Trophoblast cell (in vitro differentiated cells and primary cell): ENCODE results near the gene SIL1.
"Not testable (repeated sequence)": the region's sequence is repeated elsewhere in the genome, so short reads cannot be mapped to it uniquely, and the experiment has no call there.

ENCODE experiments used
- DNase-seq, 2 donors: peaks; one replicate each; pipeline ENCODE4 v3.0.0-alpha.2; 2016
- H2AFZ ChIP-seq: 2 replicates; pipeline ENCODE4 v1.6.1; 2013; ENCODE audit warnings: low read length, moderate library complexity, mild to moderate bottlenecking; ENCODE audit not compliant: insufficient read depth, poor library complexity
- H2AK5ac ChIP-seq: 2 replicates; pipeline ENCODE4 v1.6.1; 2013; ENCODE audit warnings: mild to moderate bottlenecking, low read length
- H2BK120ac ChIP-seq: 2 replicates; pipeline ENCODE4 v1.6.1; 2013; ENCODE audit warnings: low read length, mild to moderate bottlenecking, moderate library complexity; ENCODE audit not compliant: insufficient read depth, poor library complexity
- H2BK12ac ChIP-seq: 2 replicates; pipeline ENCODE4 v1.6.1; 2013; ENCODE audit warnings: mild to moderate bottlenecking, low read length, moderate library complexity
- H2BK5ac ChIP-seq: 2 replicates; pipeline ENCODE4 v1.6.1; 2013; ENCODE audit warnings: low read length, low read depth, moderate library complexity, mild to moderate bottlenecking; ENCODE audit not compliant: poor library complexity
- H3K14ac ChIP-seq: 2 replicates; pipeline ENCODE4 v1.6.1; 2013; ENCODE audit warnings: mild to moderate bottlenecking, low read length
- H3K18ac ChIP-seq: 2 replicates; pipeline ENCODE4 v1.6.1; 2013; ENCODE audit warnings: mild to moderate bottlenecking, low read length
- H3K23ac ChIP-seq: 2 replicates; pipeline ENCODE4 v1.6.1; 2013; ENCODE audit warnings: low read length
- H3K27ac ChIP-seq: 2 replicates; pipeline ENCODE4 v1.5.1; 2013; ENCODE audit warnings: low read depth, mild to moderate bottlenecking, inconsistent platforms, low read length, moderate library complexity
- H3K27me3 ChIP-seq: 2 replicates; pipeline ENCODE4 v1.6.1; 2013; ENCODE audit warnings: inconsistent platforms, mild to moderate bottlenecking, low read length, moderate library complexity; ENCODE audit not compliant: insufficient read depth
- H3K36me3 ChIP-seq, 2 experiments: 1 replicate in 1 of 2; 2 replicates in 1 of 2; pipeline ENCODE4 v1.6.1; 2013; ENCODE audit warnings: low read length in 2 of 2, mild to moderate bottlenecking in 2 of 2, moderate library complexity in 1 of 2; ENCODE audit not compliant: insufficient read depth in 2 of 2, control insufficient read depth in 1 of 2
- H3K4ac ChIP-seq: 2 replicates; pipeline ENCODE4 v1.6.1; 2013; ENCODE audit warnings: low read depth, mild to moderate bottlenecking, low read length, moderate library complexity
- H3K4me1 ChIP-seq, 2 experiments: 1 replicate in 1 of 2; 2 replicates in 1 of 2; pipeline ENCODE4 v1.6.1; 2013; ENCODE audit warnings: low read length in 2 of 2, mild to moderate bottlenecking in 2 of 2, moderate library complexity in 1 of 2; ENCODE audit not compliant: insufficient read depth in 2 of 2, control insufficient read depth in 1 of 2
- H3K4me2 ChIP-seq: 2 replicates; pipeline ENCODE4 v1.6.1; 2013; ENCODE audit warnings: inconsistent platforms, mild to moderate bottlenecking, low read length, moderate library complexity
- H3K4me3 ChIP-seq: 2 replicates; pipeline ENCODE4 v1.5.1; 2013; ENCODE audit warnings: mild to moderate bottlenecking, low read depth, low read length, inconsistent platforms
- H3K79me1 ChIP-seq: one replicate; pipeline ENCODE4 v1.6.1; 2013; ENCODE audit warnings: low read length
- H3K79me2 ChIP-seq: 2 replicates; pipeline ENCODE4 v1.6.1; 2013; ENCODE audit warnings: low read length, mild to moderate bottlenecking; ENCODE audit not compliant: control insufficient read depth, insufficient read depth, poor library complexity
- H3K9ac ChIP-seq: 2 replicates; pipeline ENCODE4 v1.6.1; 2013; ENCODE audit warnings: mild to moderate bottlenecking, low read length
- H3K9me3 ChIP-seq: 2 replicates; pipeline ENCODE4 v1.6.1; 2013; ENCODE audit warnings: low read depth, mild to moderate bottlenecking, control low read depth, inconsistent platforms, low read length; ENCODE audit not compliant: insufficient read depth
- H4K12ac ChIP-seq: 2 replicates; pipeline ENCODE4 v1.6.1; 2013; ENCODE audit warnings: low read depth, mild to moderate bottlenecking, low read length, moderate library complexity
- H4K8ac ChIP-seq: 2 replicates; pipeline ENCODE4 v1.6.1; 2013; ENCODE audit warnings: low read depth, mild to moderate bottlenecking, low read length, moderate library complexity
- H4K91ac ChIP-seq: one replicate; pipeline ENCODE4 v1.6.1; 2013; ENCODE audit warnings: low read depth, mild to moderate bottlenecking, low read length, moderate library complexity
- WGBS: extraction: QIAGEN DNeasy Blood & Tissue Kit; methylation state at CpG from one replicate; pipeline ENCODE4 v1.1.7; 2013; ENCODE audit warnings: missing lambda C conversion rate; ENCODE audit not compliant: insufficient read length, insufficient coverage; ENCODE audit errors: extremely low coverage; 5-methylcytosine and 5-hydroxymethylcytosine counted together

SIL1 gene

DNA sequence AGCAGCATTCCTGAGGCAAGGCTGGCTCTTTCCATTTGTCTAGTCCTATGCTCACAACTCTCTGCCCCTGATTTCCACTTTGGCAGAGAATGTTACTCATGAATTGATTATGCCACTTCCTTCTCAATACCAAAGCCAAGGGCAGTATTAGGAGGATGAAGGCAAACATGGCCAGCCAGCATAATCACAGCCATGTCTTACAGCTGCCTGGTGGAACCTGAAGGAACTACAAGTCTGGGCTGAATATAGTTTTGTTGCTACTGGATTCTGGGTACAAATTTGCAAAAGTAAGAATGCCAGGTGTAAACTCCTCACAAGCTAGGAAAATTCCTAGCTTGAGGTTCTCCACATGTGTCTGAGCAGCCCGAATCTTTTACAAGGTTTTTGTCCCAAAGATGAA is 4.2 kb downstream of the SIL1 start:
- Histone ChIP-seq H2BK120ac (no peak overlapping the region), H3K27me3 (no peaks in the 10 kb centered on the region), H3K27ac (no peak overlapping the region), H3K4me2 (no peak overlapping the region), H4K12ac (no peak overlapping the region), H3K79me2 (peaks cover 2% of the 10 kb centered on the region), H3K79me1 (peaks cover 7% of the 10 kb centered on the region), H3K36me3 (no peaks in the 10 kb centered on the region), H3K9ac (no peak overlapping the region), H4K8ac (no peak overlapping the region), H4K91ac (no peak overlapping the region), H3K14ac (no peak overlapping the region), H3K4me3 (no peak overlapping the region), H2AFZ (no peak overlapping the region), H2BK12ac (no peak overlapping the region), H3K18ac (no peak overlapping the region), H2BK5ac (no peak overlapping the region), H3K9me3 (no peaks in the 10 kb centered on the region), H3K4ac (no peak overlapping the region), H3K4me1 (peaks cover 6 to 10% of the 10 kb centered on the region in 2 experiments), H2AK5ac (no peak overlapping the region), H3K23ac (no peak overlapping the region)
- no CpG with 5 or more reads among the region's 1 CpG for WGBS
- peak; percentile 9 to 25 for DNase-seq

DNA sequence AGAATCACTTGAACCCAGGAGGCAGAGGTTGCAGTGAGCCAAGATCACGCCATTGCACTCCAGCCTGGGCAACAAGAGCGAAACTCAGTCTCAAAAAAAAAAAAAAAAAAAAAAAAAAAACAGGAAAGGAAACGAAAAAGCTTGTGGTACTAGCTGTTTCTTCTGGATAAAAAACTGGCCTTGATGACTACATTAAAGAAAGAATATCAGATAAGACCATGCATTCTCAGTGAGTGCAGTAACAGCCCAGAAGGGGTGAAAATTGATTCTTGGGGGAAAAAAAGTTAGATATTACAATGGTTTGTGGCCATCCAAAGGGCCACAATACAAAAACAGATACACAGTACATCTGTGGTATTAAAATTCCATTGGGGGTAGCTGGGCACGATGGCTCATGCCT is 5.3 kb downstream of the SIL1 start:
- H4K91ac ChIP-seq, H3K18ac ChIP-seq, H3K9ac ChIP-seq, H2BK120ac ChIP-seq, DNase-seq, H2AFZ ChIP-seq, H3K23ac ChIP-seq, H3K4me2 ChIP-seq, H3K79me2 ChIP-seq, H3K36me3 ChIP-seq, H3K79me1 ChIP-seq, H3K14ac ChIP-seq, H2BK12ac ChIP-seq, H3K4me1 ChIP-seq, H4K8ac ChIP-seq, H2BK5ac ChIP-seq, H2AK5ac ChIP-seq, H4K12ac ChIP-seq, H3K4me3 ChIP-seq, H3K27me3 ChIP-seq, H3K27ac ChIP-seq, H3K4ac ChIP-seq, H3K9me3 ChIP-seq: not testable (repeated sequence)
- WGBS, result no CpG with 5 or more reads among the region's 4 CpGs

DNA sequence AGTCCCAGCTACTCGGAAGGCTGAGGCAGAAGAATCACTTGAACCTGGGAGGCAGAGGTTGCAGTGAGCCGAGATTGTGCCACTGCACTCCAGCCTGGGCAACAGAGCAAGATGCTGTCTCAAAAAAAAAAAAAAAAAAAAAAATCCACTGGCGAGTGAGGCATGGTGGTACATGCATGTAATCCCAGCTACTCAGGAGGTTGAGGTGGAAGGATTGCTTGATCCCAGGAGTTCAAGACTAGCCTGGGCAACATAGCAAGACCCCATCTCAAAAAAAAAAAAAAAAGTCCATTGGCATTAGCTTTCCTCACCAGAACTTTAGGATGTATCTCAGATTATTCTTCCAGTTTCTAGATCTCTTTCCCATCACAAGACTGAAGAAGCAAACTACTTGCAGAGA is 6.2 kb downstream of the SIL1 start:
- H2AK5ac ChIP-seq, H4K12ac ChIP-seq, H2BK12ac ChIP-seq, H2BK5ac ChIP-seq, H3K4me3 ChIP-seq, H3K27ac ChIP-seq, H4K8ac ChIP-seq, H3K14ac ChIP-seq, H3K23ac ChIP-seq, H3K9me3 ChIP-seq, H3K4ac ChIP-seq, DNase-seq, H3K36me3 ChIP-seq, H3K18ac ChIP-seq, H2BK120ac ChIP-seq, H3K4me2 ChIP-seq, H2AFZ ChIP-seq, H3K4me1 ChIP-seq, H3K27me3 ChIP-seq, H3K79me1 ChIP-seq, H4K91ac ChIP-seq, H3K9ac ChIP-seq, H3K79me2 ChIP-seq: not testable (repeated sequence)
- no CpG with 5 or more reads among the region's 3 CpGs for WGBS

DNA sequence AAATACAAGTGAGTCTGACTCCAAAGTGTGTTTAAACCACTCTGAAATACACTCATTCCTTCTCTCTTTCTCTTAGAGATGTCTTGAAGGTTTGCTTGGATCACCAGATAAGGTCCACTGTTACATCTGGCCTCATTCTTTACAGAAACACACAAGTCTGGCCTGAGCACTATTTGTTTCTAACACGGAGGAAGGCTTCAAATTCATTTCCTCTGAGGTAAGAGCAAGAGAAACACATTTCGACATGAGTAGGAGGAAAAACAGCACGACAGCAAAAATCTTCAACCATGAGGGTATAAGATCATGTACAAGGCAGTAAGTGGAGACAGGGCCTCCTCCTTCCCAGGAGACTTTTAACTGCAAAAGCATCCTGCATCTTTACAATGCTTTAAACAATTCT is 8.0 kb downstream of the SIL1 start:
- no peak overlapping the region for H3K14ac ChIP-seq
- no peak overlapping the region for H3K9ac ChIP-seq
- WGBS, result no CpG with 5 or more reads among the region's 3 CpGs
- peak; percentile 64 to 96 for DNase-seq
- H3K36me3 ChIP-seq, result no peaks in the 10 kb centered on the region
- no peaks in the 10 kb centered on the region for H3K79me1 ChIP-seq
- H3K4me3 ChIP-seq, result no peak overlapping the region
- H4K12ac ChIP-seq, result no peak overlapping the region
- H4K8ac ChIP-seq, result no peak overlapping the region
- no peaks in the 10 kb centered on the region for H3K27me3 ChIP-seq
- H4K91ac ChIP-seq, result no peak overlapping the region
- peaks cover 2 to 4% of the 10 kb centered on the region in 2 experiments for H3K4me1 ChIP-seq
- H3K27ac ChIP-seq, result no peak overlapping the region
- no peak overlapping the region for H2AK5ac ChIP-seq
- H3K4ac ChIP-seq, result no peak overlapping the region
- no peak overlapping the region for H2AFZ ChIP-seq
- H3K9me3 ChIP-seq, result no peaks in the 10 kb centered on the region
- no peak overlapping the region for H3K18ac ChIP-seq
- H2BK120ac ChIP-seq, result no peak overlapping the region
- no peaks in the 10 kb centered on the region for H3K79me2 ChIP-seq
- H2BK5ac ChIP-seq, result no peak overlapping the region
- H3K23ac ChIP-seq, result no peak overlapping the region
- no peak overlapping the region for H2BK12ac ChIP-seq
- no peak overlapping the region for H3K4me2 ChIP-seq
